IPS-11a (cell line): ENCODE measurements around the gene COL1A2.

Experiments used
- H3K4me3 ChIP-seq: one replicate; pipeline ENCODE4 v1.5.1; 2013; ENCODE audit warnings: low read depth, low read length, control low read depth

The COL1A2 gene

DNA sequence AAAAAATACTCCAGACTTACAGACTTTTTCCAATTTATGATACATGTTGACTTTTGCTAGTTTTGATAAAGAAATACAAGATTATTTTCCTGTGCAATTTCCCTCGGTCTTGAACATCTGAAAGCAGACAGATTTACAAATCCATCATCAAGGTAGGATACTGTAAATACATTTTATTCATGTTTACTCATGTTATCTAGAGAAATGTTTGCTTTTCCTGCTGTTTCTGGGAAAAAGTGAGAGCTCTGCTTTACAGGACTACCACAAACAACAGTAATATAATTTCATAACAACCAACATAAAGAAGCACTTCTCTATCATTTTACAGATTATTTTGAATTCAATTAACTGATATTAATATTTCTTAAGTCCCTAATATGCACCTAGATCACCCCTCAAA lies 83.2 kb downstream of the COL1A2 start:
- no peak overlapping the region for H3K4me3 ChIP-seq

DNA sequence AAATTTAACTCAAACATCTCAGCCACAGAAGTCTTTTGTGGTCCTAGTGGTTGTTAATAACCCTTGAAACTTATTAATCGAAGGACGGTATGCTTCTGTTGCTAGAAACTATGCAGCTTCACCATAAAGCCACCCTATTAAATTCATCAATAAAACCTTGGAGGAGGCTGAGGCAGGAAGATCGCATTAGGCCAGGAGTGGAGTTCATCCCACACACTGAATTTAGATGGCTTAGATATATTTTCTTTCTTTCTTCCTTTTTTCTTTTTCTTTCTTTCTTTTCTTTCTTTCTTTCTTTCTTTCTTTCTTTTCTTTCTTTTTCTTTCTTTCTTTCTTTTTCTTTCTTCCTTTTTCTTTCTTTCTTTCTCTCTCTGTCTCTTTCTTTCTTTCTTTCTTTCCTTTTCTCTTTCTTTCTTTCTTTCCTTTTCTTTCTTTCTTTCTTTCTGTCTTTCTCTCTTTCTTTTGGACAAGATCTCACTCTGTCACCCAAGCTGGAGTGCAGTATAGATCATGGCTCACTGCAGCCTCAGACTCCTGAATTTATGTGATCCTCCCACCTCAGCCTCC lies 84.0 kb downstream of the COL1A2 start:
- H3K4me3 ChIP-seq = no peak overlapping the region
